ENCODE results near the gene UBE2E2.

The UBE2E2 gene

GRCh38 chr3:23389089-23389488, 186.0 kb downstream of the UBE2E2 start:
- DNase-seq (ENCODE audit: low read depth, low spot score): no peak

- DNase-seq (ENCODE audit: low read depth, low spot score): no peak
These were observed 186.6 kb downstream of the UBE2E2 start for GRCh38 chr3:23389686-23390085.

DNA sequence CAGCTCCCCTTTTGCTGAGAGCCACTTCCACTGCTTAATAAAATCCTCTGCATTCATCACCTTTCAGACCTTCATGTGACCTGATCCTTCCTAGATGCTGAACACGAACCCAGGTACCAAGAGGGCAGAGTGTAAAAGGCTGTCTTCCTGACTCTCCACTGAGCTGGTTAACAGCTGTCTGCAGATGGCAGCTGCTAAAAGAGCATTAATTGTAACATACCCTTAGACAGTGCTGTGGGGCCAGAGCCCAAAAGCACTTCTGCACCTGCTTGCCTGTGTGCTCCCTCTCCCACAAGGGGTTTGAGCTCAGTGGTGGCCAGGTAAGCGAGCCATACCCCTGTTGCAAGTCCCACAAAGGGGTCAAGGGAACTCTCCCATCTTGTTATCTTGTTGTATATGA, 187.3 kb downstream of the UBE2E2 start:
- no peak for DNase-seq (ENCODE audit: low read depth, low spot score)

DNA sequence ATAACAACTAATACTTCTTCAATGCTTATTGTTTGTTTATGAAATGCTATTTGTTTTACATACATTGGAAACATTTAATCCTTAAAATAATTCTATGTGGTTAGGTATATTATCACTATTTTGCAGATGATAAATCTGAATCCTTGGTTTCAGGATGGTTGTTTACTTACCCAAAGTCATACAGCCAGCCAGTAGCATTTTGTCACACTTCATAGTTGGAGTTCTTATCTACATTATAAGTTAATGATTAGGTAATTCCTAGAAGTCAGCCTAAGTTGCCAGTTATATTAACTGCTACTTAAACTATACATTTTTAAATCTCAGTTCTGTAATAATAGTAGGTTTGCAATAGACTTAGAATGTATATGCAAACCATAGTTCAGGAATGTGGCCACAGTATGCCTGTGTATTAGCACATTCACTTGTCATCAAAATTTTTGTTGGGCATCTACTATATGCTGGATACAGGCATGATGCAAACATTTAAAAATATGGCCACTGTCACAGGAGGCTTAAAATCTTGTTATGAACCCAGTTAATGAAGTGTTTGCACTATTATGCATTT, 187.9 kb downstream of the UBE2E2 start:
- no peak for DNase-seq (ENCODE audit: low read depth, low spot score)

GRCh38 chr3:23395115-23395514, 192.0 kb downstream of the UBE2E2 start:
- no peak for DNase-seq (ENCODE audit: low read depth, low spot score)

DNA sequence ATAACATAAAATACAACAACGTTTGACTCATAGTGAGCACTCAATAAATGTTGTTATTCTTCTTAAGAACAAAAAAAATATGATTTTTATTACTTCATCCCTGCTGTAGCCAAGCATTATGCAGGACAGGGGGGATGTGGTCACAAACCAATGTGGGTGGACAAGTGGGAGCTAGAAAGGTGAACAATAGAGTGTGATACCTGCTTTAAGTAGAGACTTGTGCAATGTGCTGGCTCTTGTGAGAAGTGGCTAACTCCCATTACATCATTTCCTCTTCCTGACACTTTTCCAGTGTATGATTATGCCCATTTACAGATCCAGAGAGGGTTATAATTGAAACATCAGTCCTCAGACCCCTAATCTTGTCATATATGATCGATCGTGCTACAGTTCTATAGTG, 193.6 kb downstream of the UBE2E2 start:
- DNase-seq (ENCODE audit: low read depth, low spot score): no peak

- no peak for DNase-seq (ENCODE audit: low read depth, low spot score)
These were observed 196.1 kb downstream of the UBE2E2 start for GRCh38 chr3:23399221-23399620.

- no peak for DNase-seq (ENCODE audit: low read depth, low spot score)
These were observed 199.8 kb downstream of the UBE2E2 start for GRCh38 chr3:23402728-23403492.

DNA sequence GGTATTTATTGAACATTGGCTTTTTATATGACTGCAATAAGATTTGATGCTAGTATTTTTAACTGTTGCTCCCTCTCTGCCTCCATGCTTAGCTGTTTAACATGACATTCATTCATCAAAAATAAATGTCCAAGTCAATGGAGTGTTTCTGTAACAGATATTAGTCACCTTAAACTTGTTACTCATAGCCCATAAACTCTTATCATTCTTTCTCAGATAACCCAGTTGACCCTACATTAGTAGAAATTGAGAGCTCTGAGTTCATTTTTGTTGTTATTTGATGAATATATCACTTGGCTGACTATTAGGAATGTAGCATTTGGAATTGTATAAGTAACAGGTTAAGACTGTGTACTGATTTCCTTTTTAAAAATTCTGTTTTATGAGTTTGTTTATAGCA, 201.1 kb downstream of the UBE2E2 start:
- DNase-seq (ENCODE audit: low read depth, low spot score): no peak

DNA sequence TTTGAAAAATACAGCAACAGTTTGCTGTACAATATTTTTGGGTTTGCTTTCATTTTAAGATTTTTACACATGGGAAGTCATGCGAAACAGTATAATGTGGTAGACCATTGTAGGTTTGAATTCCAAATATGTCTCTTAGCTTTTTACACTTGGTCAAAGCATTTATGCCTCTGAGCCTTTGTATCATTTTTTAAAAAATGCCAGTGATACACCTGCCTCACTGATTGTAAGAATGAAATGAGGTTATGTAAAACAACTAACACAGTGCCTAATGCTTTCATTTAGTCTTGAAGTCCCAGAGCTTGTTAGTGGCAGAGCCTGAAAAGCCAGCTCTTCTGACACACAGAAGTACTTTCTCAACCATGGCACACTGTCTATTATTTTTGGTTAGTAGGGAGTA, 202.0 kb downstream of the UBE2E2 start:
- DNase-seq (ENCODE audit: low read depth, low spot score): no peak

DNA sequence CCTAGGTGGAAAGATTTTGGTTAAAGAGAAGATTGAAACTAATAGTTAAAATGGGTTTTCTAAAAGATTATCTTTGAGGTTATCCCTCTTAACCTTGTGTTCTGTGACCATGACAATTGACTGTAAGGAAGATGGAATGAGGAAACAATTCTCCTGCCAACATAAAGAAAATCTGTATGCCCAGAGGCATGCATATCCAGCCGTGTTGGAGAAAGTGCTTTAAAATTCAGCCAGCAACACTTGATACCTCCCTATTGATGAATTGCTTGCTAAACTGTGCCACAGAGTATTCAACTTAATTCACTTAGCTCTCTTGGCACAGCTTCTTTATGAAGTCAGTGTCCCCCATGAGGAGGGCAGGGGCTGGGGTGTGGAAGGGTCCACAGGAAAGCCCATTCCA, 203.5 kb downstream of the UBE2E2 start:
- DNase-seq (ENCODE audit: low read depth, low spot score): no peak

- DNase-seq (ENCODE audit: low read depth, low spot score): no peak
These were observed 214.9 kb downstream of the UBE2E2 start for GRCh38 chr3:23418026-23418425.

DNA sequence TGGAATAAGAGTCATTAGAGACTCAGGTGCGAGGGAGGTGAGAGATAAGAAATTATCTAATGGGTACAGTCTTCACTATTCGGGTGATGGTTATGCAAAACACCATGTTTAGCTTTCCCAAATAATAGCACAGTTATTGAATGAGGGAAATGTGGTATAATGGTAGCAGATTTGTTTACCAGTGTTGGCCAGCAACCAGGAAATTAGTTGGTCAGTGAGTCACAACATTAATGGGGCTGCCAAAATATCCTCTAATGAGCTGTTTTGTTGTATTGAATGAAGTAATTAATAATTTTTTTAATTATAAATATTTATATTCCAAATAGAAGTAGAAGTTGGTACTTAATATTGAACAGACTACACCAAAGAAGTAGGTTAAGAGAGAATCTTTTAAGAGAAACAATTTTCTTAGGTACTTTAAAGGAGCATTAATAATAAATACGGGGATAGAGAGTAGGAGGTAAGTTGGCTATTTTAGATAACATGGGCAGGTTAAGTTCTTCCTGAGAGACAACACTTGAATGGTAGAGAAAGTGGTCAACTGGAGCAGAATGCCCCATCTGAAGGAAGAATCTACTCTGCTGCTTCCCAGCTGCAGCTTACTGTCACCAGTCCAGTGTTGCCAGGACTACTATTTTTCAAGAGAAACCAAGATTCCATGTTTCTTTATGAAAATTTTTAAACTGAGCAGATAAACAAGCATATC, 218.8 kb downstream of the UBE2E2 start:
- DNase-seq (ENCODE audit: low read depth, low spot score): no peak

GRCh38 chr3:23422517-23422851, 219.4 kb downstream of the UBE2E2 start:
- DNase-seq (ENCODE audit: low read depth, low spot score): no peak

DNA sequence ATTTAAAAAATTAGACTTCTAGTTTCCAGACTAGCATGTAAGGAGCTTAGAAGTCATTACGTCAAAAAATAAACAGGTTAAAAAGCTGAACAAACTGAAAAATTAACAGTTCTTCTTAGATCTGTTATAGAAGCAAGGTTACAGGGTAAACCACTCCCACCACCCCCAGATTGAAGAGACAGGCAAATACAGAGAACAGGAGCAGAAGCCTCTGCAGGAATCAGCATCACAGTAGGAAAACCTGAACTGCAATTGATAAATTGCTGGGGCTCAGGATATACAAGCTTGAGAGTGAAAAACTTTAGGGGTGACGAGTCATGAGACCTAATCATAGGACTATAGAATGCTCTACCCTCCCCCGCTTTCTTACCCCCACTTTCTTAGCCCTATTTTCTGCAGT, 222.3 kb downstream of the UBE2E2 start:
- DNase-seq (ENCODE audit: low read depth, low spot score): no peak

DNA sequence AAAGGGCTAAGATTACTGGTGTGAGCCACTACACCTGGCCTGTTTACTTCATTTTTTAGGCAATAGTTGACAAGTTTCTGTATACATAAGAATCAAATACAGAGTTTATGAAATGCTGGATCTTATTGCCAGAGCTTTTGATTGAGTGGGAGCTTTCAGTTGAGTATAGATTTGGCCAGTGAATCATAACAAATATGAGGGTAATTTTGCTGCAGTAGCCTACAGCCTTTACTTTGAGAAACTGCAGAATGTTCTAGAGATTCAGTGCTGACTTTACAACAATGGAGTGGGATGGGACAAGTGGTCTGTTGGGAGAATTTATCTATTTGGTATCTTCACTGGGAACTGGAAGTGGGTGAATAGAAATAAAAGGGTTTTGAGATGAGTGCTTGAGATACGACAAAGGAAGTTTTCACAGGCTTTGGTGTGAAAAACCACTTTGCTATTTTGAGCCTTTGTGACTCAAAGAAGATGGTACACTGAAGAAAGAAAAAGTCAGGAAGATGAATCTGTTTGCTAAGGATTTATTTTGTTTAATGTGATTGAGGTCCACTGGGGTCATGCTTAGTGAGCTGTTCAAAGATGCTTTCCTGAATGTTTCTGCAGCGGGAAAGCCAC, 227.8 kb downstream of the UBE2E2 start:
- DNase-seq (ENCODE audit: low read depth, low spot score): no peak

- DNase-seq (ENCODE audit: low read depth, low spot score): no peak
These were observed 228.6 kb downstream of the UBE2E2 start for GRCh38 chr3:23431764-23432163.

DNA sequence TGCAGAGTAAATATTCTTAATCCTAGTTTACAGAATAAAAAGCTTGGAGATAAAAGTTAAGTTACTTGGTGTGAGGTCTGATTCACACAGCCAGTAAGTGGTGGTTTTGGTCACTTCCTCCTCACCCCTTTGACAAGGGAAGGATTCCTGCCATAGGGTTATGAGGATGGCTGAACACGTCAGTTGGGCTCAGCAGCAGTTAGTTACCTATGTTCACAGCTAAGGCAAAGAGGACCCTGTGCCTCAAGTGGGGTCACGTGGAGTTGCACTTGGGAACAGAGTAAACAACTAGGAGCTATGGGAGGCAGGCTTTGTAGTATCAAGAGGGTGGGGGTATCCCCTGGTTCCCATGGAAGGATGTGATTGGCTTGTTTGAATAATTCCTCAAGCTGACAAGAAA, 232.2 kb downstream of the UBE2E2 start:
- DNase-seq (ENCODE audit: low read depth, low spot score): no peak

- DNase-seq (ENCODE audit: low read depth, low spot score): no peak
These were observed 232.8 kb downstream of the UBE2E2 start for GRCh38 chr3:23435904-23436303.

DNA sequence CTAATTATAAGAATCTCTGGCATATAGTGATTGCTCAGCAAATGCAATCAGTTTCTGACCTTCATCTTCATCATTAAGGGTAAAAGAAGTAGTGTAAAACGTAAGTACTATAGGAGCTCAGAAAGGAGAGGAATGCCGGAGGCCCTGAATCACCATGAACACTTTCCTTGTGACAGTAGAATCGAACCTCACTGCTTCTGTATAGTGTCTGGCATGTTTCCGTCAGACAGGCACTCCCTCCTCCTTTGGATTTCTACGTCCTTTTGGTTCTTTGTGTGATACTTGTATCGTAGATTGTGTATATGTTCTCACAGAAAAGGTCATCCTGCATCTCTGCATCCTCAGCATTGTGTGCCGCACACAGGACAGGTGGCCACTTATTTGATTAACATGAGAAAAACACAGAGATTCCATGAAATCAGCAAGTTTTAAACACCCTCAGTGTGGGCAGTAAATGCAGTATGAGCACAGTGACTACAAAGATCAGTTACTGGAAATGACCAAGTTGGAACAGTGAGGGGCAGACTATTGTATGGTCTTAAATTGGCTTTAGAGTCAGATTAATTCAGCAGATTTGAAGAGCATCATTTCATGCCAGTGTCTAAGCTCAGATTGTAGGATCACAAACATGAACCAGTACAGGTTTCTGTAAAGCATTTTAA, 234.5 kb downstream of the UBE2E2 start:
- DNase-seq (ENCODE audit: low read depth, low spot score): no peak

DNA sequence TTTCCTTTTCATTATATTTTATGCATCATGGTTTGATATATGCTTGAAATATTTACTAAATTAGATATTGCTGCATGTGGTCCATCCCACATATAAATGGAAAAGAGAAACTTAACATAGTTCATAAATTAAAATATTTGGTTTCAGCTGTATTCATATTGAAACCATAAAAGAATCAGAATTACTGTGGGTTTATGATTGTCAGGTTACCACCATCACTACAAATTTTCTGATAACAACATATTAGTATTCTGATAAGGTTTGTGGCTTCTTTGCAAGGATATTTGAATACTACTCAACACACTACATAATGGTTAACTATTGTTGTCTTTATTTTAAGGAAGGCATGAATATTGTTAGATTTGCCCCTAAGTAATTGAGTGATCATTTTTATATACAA, 235.5 kb downstream of the UBE2E2 start:
- DNase-seq (ENCODE audit: low read depth, low spot score): no peak

DNA sequence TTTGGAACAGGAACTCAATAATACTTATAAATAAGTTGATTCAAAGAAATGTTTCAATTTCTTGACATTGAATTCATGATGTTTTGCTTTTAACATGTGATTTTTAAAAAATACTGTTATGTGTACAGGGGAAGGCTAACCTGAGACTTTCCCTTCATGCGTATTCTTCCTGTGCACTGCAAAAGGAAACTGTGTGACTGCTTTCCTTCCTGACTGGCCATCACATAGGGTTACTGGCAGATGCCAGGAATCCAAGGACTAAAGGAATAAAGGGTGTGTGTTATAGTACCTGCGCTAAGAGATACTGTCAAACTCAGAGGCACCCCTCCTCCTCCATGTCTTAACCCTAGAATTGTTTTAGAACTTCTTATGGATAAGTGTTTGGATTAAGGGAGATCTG, 236.0 kb downstream of the UBE2E2 start:
- no peak for DNase-seq (ENCODE audit: low read depth, low spot score)

All from activated CD4-positive, CD25-positive, alpha-beta regulatory T cell treated with anti-CD3 and anti-CD28 coated beads, Interleukin-2, amount 50 U/mL, for 16 hours (primary cell).